GM10847 (cell line): Measurements from ENCODE around the gene C9orf85.

Experiments
- POLR2A ChIP-seq: IDR thresholded peaks from 2 replicates; pipeline ENCODE4 v1.6.1; 2011; ENCODE audit not compliant: insufficient read length; ENCODE audit errors: extremely low read depth

The C9orf85 gene

GRCh38 chr9:71921190-71921814 is 9.9 kb downstream of the C9orf85 start:
- no peak for TF ChIP-seq POLR2A

GRCh38 chr9:71924576-71924975 is 13.1 kb downstream of the C9orf85 start:
- no peak for TF ChIP-seq POLR2A

- TF ChIP-seq POLR2A, result no peak
Observed at GRCh38 chr9:71925834-71926233, 14.4 kb downstream of the C9orf85 start.

GRCh38 chr9:71928376-71928775 is 16.9 kb downstream of the C9orf85 start:
- TF ChIP-seq POLR2A, result no peak

- no peak for TF ChIP-seq POLR2A
Observed at GRCh38 chr9:71928806-71929205, 17.4 kb downstream of the C9orf85 start.

GRCh38 chr9:71929223-71929622 is 17.8 kb downstream of the C9orf85 start:
- TF ChIP-seq POLR2A, result no peak

- no peak for TF ChIP-seq POLR2A
Observed at GRCh38 chr9:71929791-71930440, 18.5 kb downstream of the C9orf85 start.

GRCh38 chr9:71931166-71931565 is 19.7 kb downstream of the C9orf85 start:
- TF ChIP-seq POLR2A, result no peak

- TF ChIP-seq POLR2A, result no peak
Observed at GRCh38 chr9:71936066-71936465, 24.6 kb downstream of the C9orf85 start.

GRCh38 chr9:71937070-71937625 is 25.7 kb downstream of the C9orf85 start:
- no peak for TF ChIP-seq POLR2A

- TF ChIP-seq POLR2A, result no peak
Observed at GRCh38 chr9:71937898-71938297, 26.5 kb downstream of the C9orf85 start.

- TF ChIP-seq POLR2A, result no peak
Observed at GRCh38 chr9:71941060-71941568, 29.7 kb downstream of the C9orf85 start.

- TF ChIP-seq POLR2A, result no peak
Observed at GRCh38 chr9:71941998-71942567, 30.6 kb downstream of the C9orf85 start.

GRCh38 chr9:71944754-71945375 is 33.4 kb downstream of the C9orf85 start:
- TF ChIP-seq POLR2A, result no peak

- no peak for TF ChIP-seq POLR2A
Observed at GRCh38 chr9:71955300-71955915, 44.0 kb downstream of the C9orf85 start.

- no peak for TF ChIP-seq POLR2A
Observed at GRCh38 chr9:71962328-71962727, 50.9 kb downstream of the C9orf85 start.

GRCh38 chr9:71965403-71965802 is 54.0 kb downstream of the C9orf85 start:
- TF ChIP-seq POLR2A, result no peak
